Measurements from ENCODE around the gene ANKMY1. TPM values are rescaled to one million over a fixed set of nuclear protein-coding genes. Genes with fewer than 3 reads are reported as not detected.

ANKMY1 gene
- total and polyA plus RNA-seq, 9 donors: 5.2 to 10.8 (median 7.7) TPM

DNA sequence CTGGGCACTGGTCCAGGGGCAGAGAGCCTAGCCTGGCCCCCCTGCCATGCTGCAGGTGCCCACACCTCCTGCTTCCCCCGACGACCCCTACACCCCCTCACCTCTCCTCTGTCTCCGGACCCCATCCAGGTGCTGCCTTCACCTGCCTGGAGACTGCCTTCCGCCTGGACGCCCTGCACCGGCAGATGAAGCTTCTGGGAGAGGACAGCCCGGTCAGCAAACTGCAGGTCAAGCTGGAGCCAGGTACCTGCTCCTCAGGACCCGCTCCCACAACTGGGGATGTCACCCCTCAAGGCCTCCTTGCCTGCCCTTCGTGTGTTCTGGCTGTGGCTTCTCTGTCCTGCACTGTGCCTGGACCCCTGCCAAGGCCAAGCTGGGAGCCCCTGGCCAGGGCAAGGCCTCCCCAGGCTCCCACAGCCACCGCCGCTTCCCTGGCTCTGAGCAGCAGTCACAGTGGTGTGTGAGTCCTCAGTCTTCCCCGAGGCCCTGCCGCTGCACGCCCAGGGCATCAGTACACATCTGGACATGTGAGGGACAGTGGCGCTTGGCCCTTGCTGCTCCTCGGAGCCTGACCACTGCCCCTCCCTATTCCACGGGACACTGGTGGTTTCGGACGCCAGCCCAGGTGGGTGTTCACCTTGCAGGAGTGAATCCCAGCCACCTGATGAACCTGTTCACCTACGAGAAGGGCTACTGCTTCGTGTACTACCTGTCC, 16.8 kb upstream of the ANKMY1 start:
- peaks cover 54% of the 10 kb centered on the region for H3K36me3 ChIP-seq (ENCODE audit: control insufficient read depth, insufficient read depth, low read length)
- H3K4me3 ChIP-seq (ENCODE audit: low read length): no peak overlapping the region
- no peaks in the 10 kb centered on the region for H3K27me3 ChIP-seq (ENCODE audit: control insufficient read depth, insufficient read depth, low read length)
- WGBS (ENCODE audit: insufficient coverage): 78% methylated on average over 20 of the region's 21 CpGs
- DNase-seq: no peak
- H3K27ac ChIP-seq (ENCODE audit: low read length): no peak overlapping the region
- no peaks in the 10 kb centered on the region for H3K9me3 ChIP-seq (replicated peaks; ENCODE audit: control insufficient read depth, low read depth, low read length)
- peaks cover 13% of the 10 kb centered on the region for H3K4me1 ChIP-seq (ENCODE audit: control insufficient read depth, insufficient read depth, low read length)

DNA sequence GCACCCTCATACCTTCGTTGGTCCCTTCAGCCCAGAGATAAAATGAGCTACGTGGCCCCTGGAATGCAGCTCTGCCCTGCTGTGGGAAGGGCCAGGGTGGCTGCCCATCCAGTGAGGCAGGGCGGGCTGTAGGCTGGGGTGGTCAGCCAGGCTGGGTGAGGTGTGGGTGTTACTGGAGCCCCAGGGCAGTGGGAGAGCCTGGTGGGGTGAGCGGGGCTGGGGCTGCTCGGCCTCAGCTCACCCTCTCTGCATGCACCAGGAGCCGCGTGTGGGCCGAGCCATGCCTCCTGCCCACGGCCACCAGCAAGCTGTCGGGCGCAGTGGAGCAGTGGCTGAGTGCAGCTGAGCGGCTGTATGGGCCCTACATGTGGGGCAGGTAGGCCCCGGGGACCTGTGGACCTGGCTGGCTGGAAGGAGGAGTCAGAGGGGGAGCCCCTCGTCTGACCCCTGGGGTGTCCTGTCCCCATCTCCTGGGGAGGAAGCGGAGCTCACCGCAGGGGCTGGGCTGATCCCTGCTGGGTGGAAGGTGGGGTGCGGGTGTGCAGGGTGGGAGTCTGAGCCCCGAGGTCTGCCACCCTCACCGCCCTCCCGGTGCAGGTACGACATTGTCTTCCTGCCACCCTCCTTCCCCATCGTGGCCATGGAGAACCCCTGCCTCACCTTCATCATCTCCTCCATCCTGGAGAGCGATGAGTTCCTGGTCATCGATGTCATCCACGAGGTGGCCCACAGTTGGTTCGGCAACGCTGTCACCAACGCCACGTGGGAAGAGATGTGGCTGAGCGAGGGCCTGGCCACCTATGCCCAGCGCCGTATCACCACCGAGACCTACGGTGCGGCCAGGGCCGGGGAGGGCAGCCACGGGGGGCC, 16.0 kb upstream of the ANKMY1 start:
- Histone ChIP-seq H3K4me3 (ENCODE audit: low read length) (no peak overlapping the region), H3K9me3 (replicated peaks; ENCODE audit: control insufficient read depth, low read depth, low read length) (no peaks in the 10 kb centered on the region), H3K27me3 (ENCODE audit: control insufficient read depth, insufficient read depth, low read length) (no peaks in the 10 kb centered on the region), H3K36me3 (ENCODE audit: control insufficient read depth, insufficient read depth, low read length) (peaks cover 48% of the 10 kb centered on the region), H3K27ac (ENCODE audit: low read length) (no peak overlapping the region), H3K4me1 (ENCODE audit: control insufficient read depth, insufficient read depth, low read length) (peaks cover 15% of the 10 kb centered on the region)
- no peak for DNase-seq
- 87% methylated on average over 32 of the region's 37 CpGs for WGBS (ENCODE audit: insufficient coverage)

DNA sequence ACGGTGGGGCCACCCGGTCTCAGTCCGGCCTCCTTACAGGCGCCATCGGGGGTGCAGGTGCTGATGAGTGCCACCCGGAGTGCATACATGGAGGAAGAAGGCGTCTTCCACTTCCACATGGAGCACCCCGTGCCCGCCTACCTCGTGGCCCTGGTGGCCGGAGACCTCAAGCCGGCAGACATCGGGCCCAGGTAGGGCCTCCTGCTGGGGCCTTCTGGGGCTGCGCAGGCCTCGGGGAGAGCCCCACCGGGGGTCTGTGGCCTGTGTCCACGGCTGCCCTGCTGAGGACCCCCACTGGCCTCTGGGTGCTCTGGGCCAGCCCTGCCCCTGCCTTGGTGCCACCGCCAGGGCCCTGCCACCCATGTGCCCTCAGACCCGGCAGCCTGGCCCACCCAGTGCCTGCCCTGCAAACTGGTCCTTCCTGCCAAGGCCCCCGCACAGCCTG, 15.3 kb upstream of the ANKMY1 start:
- Histone ChIP-seq H3K9me3 (replicated peaks; ENCODE audit: control insufficient read depth, low read depth, low read length) (no peaks in the 10 kb centered on the region), H3K4me3 (ENCODE audit: low read length) (no peak overlapping the region), H3K36me3 (ENCODE audit: control insufficient read depth, insufficient read depth, low read length) (peaks cover 43% of the 10 kb centered on the region), H3K4me1 (ENCODE audit: control insufficient read depth, insufficient read depth, low read length) (peaks cover 15% of the 10 kb centered on the region), H3K27ac (ENCODE audit: low read length) (no peak overlapping the region), H3K27me3 (ENCODE audit: control insufficient read depth, insufficient read depth, low read length) (no peaks in the 10 kb centered on the region)
- DNase-seq: no peak
- WGBS (ENCODE audit: insufficient coverage): 87% methylated on average over 17 of the region's 20 CpGs

DNA sequence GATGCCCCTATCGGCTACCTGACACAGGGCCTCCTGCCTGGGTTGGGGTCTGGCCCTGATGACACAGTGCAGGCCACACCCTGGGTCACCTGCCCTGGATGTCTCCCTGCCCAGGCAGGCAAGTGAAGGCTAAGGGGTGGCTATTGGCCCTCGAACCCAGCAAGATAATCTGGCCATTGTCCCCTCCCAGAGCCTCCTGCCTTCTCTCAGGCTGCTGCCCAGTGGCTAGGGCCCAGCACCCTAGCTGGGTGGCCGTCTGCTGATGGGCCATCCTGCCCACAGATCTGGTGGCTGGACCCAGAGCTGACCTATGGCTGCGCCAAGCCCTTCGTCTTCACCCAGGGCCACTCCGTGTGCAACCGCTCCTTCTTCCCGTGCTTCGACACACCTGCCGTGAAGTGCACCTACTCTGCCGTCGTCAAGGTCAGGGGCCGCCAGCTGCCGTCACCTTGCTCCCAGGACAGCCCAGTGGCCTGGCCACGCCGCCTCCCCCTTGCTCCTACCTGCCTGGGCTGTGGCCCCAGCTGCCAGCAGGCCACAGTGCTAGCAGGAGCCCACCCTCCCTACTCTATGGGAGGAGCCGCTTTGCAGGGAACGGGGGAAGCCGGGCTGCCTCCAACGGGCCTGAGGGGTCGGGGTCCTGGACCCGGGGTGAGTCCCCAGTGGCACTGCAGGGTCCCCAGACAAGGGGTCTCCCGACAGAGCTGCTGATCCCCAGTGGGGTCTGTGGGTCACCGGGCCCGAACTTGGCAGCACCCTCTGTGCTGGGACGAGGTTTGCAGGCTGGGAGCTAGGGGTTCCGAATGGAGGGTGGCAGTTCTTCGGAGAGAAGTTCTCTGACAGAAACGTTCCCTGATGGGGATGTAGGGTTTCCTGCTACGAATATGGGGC, 14.6 kb upstream of the ANKMY1 start:
- DNase-seq: no peak
- no peaks in the 10 kb centered on the region for H3K9me3 ChIP-seq (replicated peaks; ENCODE audit: control insufficient read depth, low read depth, low read length)
- H3K27me3 ChIP-seq (ENCODE audit: control insufficient read depth, insufficient read depth, low read length): no peaks in the 10 kb centered on the region
- 85% methylated on average over 22 of the region's 30 CpGs for WGBS (ENCODE audit: insufficient coverage)
- H3K27ac ChIP-seq (ENCODE audit: low read length): no peak overlapping the region
- peaks cover 36% of the 10 kb centered on the region for H3K36me3 ChIP-seq (ENCODE audit: control insufficient read depth, insufficient read depth, low read length)
- no peak overlapping the region for H3K4me3 ChIP-seq (ENCODE audit: low read length)
- H3K4me1 ChIP-seq (ENCODE audit: control insufficient read depth, insufficient read depth, low read length): peaks cover 21% of the 10 kb centered on the region

DNA sequence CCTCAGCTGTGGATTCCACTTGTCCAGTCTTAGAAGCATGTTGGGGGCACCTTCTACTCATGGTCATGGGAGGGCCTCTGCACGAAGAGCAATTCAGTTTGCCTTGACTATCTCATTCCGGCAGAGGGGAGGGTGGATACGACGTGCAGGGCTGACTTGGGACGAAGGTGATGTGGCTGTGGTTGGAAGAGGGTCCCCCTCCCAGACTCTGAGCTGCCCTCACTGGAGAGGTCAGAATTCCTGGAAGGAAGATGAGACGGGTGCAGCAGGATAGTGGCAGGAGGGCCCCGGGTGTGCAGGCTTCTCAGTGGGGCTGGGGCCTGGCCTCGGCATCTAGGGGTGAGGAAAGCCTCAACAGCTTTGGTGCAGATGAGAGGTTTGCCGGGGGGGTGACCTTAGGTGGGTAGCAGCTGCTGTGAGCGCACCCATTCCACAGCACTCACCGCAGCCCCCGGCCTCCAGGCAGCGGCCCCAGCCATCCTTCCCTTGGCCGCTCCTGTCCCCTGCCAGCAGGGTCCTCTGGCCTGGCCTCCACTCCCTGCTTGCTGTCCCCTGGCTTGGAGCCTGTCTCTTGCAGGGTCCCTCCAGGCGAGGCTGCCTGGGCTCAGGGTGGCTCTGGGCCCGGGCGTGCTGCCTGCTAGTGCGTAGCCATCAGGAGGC, 13.7 kb upstream of the ANKMY1 start:
- Histone ChIP-seq H3K4me3 (ENCODE audit: low read length) (no peak overlapping the region), H3K27ac (ENCODE audit: low read length) (no peak overlapping the region), H3K27me3 (ENCODE audit: control insufficient read depth, insufficient read depth, low read length) (no peaks in the 10 kb centered on the region), H3K36me3 (ENCODE audit: control insufficient read depth, insufficient read depth, low read length) (peaks cover 27% of the 10 kb centered on the region), H3K9me3 (replicated peaks; ENCODE audit: control insufficient read depth, low read depth, low read length) (no peaks in the 10 kb centered on the region), H3K4me1 (ENCODE audit: control insufficient read depth, insufficient read depth, low read length) (peaks cover 30% of the 10 kb centered on the region)
- DNase-seq: no peak
- 80% methylated on average over 15 of the region's 18 CpGs for WGBS (ENCODE audit: insufficient coverage)

DNA sequence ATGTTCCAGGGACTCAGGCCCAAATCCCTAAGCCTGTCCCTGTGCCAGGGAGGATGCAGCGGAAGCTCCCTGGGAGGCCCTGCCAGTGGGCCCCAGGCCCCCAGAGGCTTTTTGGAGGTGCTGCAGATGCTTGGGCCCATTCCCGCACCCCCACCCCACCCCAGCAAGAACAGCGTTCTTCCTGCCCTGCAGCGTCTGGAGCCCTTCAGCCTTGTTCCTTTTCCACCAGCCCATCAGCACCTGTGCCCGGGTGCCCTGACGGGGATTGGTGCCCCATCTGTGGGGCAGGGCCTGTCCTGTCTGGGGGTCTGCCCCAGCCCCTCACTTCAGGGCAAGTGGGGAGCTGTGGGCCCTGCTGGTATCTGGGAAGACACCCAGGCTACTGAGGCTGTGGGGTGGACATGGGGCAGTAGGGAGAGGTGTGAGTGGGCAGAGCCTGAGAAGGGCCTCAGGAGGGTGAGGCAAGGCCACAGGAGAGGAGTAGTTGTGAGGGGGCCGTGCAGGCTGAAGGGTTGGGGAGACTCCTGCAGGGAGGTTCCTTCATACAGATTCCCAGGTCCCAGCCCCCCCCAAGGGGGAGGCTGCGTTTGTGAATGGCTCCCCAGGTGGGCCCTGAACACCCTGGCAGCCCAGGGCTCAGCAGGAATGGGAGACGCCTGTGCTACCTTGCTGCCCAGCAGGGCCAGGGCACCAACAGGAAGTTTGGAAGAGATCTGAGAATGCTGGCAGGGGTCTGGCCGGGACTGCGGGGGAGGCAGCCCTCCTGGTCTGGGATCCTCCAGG, 12.9 kb upstream of the ANKMY1 start:
- Histone ChIP-seq H3K9me3 (replicated peaks; ENCODE audit: control insufficient read depth, low read depth, low read length) (no peaks in the 10 kb centered on the region), H3K4me3 (ENCODE audit: low read length) (no peak overlapping the region), H3K4me1 (ENCODE audit: control insufficient read depth, insufficient read depth, low read length) (peaks cover 36% of the 10 kb centered on the region), H3K27me3 (ENCODE audit: control insufficient read depth, insufficient read depth, low read length) (no peaks in the 10 kb centered on the region), H3K36me3 (ENCODE audit: control insufficient read depth, insufficient read depth, low read length) (peaks cover 24% of the 10 kb centered on the region), H3K27ac (ENCODE audit: low read length) (no peak overlapping the region)
- no peak for DNase-seq
- 76% methylated on average over 9 of the region's 11 CpGs for WGBS (ENCODE audit: insufficient coverage)

DNA sequence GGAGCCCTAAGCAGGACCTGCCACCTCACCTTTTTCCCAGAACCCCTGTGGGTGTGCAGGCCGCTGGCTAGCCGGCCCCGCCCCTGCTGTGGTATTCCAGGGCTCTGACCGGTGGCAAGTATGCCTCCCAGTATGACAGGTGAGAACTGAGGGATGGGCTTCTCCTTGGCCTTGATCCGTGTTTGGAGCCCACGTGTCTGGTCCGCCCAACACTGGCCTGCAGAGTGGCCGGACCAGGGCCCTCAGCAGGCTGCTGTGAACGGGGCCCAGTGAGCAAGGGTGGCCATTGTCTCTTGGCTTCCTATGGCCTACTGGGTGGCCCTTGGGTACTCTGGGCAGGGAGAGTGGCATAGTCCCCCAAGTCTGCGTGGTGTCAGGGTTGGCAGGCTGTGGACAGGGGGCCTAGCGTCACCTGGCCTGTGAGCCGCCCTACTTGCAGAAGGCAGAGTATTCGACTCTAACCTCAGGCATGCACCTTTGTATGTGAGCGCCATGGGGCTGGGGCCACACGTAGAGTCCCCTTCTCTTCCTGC, 12.3 kb upstream of the ANKMY1 start:
- H3K9me3 ChIP-seq (replicated peaks; ENCODE audit: control insufficient read depth, low read depth, low read length): no peaks in the 10 kb centered on the region
- WGBS (ENCODE audit: insufficient coverage): 89% methylated on average over 12 of the region's 15 CpGs
- peaks cover 17% of the 10 kb centered on the region for H3K36me3 ChIP-seq (ENCODE audit: control insufficient read depth, insufficient read depth, low read length)
- H3K4me1 ChIP-seq (ENCODE audit: control insufficient read depth, insufficient read depth, low read length): peaks cover 43% of the 10 kb centered on the region
- H3K27me3 ChIP-seq (ENCODE audit: control insufficient read depth, insufficient read depth, low read length): no peaks in the 10 kb centered on the region
- no peak for DNase-seq
- no peak overlapping the region for H3K4me3 ChIP-seq (ENCODE audit: low read length)
- H3K27ac ChIP-seq (ENCODE audit: low read length): no peak overlapping the region

DNA sequence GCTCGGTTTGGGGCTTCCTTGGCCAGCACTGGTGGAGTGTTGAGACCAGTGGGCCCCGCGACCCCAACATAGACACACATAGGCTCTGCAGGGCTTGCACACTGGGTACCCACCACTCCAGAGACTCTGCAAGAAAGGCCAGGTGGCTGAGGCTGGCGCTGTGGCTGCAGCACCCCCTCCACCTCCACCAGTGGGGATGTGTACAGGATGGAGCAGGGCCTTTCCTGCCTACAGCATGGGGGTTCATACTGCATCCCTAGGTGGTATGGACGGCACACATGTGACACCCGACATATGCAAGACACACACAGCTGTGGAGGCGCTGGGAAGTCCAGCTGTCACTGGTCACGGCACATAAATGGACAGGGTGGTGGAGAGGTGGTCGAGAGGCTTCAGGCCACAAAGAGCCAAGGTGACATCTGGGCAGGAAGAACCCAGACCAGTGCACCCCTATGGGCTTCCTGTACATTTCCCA, 11.8 kb upstream of the ANKMY1 start:
- Histone ChIP-seq H3K36me3 (ENCODE audit: control insufficient read depth, insufficient read depth, low read length) (peaks cover 12% of the 10 kb centered on the region), H3K4me3 (ENCODE audit: low read length) (peak overlapping the region; percentile 45), H3K27me3 (ENCODE audit: control insufficient read depth, insufficient read depth, low read length) (no peaks in the 10 kb centered on the region), H3K27ac (ENCODE audit: low read length) (no peak overlapping the region), H3K9me3 (replicated peaks; ENCODE audit: control insufficient read depth, low read depth, low read length) (no peaks in the 10 kb centered on the region), H3K4me1 (ENCODE audit: control insufficient read depth, insufficient read depth, low read length) (peaks cover 43% of the 10 kb centered on the region)
- WGBS (ENCODE audit: insufficient coverage): 72% methylated on average over 8 of the region's 9 CpGs
- DNase-seq: no peak
